Tongue (tissue), 2 donors: ENCODE measurements around the gene C1orf146. TPM values are rescaled to one million over a fixed set of nuclear protein-coding genes. Genes with fewer than 3 reads are reported as not detected.
"Not testable (repeated sequence)": the region's sequence is repeated elsewhere in the genome, so short reads cannot be mapped to it uniquely, and the experiment has no call there.

Source experiments
- DNase-seq: peaks from one replicate; pipeline ENCODE4 v3.0.0-alpha.2; 2015
- total RNA-seq: library from RNA; depleted of rRNA; stranded (reverse); fragments of >200 nt; gene quantifications from one replicate; pipeline ENCODE4 v1.2.3, GENCODE V29; 2014

C1orf146 gene, protein sequence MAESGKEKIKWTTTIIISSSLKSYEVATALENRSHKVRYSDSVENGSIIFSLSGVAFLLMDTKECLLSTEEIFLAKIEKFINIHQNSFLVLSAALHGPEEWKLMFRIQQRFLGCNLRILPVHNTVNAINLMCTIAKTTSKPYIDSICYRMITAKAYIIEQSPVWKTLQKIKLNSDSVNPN
- total RNA-seq: not detected

DNA sequence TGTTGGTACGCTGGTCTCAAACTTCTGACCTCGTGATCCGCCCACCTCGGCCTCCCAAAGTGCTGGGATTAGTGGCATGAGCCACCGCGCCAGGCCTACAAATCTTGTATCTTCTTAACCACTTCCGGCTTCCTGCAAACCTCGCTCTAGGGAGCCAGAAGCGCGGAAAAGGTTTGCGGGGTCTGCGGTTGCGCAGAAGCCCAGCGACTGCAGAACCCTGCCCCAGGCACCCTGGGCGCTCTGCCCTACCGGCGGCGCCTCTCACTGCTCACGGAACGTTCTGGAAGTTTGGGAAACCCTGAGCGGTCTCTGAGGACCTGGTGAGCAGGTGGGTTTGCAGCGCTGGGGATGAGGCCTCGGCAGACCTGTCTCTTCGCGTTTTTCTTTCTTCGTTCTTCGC, at the start of gene C1orf146:
TSS of gene C1orf146 (plus strand) at position 195 of the 400 bp plus-strand sequence. CDS start 13,506 bp downstream, outside the sequence.
- no peak for DNase-seq

DNA sequence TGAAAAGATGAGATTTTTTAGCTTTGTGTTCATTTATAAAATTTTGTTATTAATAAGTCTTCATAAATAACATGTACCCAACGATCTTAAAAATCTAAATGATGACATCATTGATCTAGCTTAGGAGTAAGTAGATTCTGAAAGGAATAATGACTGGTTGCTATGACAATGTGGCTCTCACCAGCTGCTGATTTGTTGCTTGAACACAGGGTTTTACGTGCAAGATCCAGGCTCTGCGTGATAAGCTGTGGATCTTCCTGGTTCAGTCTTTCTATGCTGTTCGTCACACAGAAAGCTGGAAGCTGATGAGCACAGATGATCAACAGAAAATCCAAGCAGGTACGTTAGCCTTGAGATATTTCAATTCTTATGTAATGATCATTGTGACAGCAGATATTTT, 49.1 kb upstream of the C1orf146 start:
- peak; percentile 14 for DNase-seq

DNA sequence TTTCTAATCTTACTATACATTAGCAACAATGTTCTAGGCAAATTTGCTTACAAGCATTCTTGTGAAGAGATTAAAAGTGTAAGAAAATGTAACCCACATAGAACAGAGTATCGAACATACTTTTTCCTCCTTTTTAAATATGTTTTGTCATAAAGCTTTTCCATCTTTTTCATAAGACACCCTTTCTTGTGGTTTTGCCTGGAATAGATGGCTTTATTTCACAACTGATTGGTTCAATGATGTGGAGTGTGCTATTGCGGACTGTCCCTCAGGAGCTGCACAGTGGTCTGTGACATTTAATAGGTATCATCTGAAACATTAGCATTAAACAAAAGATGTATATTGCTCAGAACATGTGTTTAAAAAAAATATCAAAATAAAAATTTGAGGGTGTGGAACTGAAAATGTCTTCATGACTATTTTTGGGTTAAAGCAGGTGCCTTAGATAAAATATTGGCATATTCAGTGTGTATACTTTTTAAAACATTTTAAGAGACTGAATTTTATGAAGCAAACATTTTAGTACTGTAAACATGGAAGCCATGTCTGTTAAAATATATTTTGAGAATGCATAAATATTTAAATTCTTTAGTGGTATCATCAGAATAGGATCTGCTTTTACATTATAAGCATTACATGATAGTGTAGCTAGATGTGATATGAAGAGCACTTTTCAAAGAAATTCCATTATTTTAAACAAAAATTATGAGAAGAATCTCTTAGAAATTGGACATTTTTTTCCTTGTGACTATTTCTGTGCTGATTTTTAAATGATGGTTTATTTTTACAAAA, 48.3 kb upstream of the C1orf146 start:
- DNase-seq: no peak

DNA sequence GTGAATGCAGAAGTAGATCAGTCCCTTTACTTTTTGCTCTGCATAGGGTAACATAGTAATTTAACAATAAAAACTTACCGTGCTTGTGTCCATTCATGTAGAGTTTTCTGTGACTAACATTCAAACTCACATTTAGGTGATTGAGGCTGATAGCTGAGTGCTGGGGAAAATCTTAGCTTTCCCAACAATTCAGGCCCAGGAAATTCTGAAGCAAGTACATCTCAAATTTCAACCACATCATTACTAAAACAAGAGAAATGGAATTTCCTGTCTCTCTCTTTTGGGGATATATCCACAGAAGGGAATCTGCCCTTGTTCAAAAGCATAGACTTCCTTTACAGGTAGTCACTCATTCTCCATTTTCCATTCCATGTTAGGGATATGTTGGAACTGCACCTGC, 33.1 kb upstream of the C1orf146 start:
- DNase-seq: no peak

DNA sequence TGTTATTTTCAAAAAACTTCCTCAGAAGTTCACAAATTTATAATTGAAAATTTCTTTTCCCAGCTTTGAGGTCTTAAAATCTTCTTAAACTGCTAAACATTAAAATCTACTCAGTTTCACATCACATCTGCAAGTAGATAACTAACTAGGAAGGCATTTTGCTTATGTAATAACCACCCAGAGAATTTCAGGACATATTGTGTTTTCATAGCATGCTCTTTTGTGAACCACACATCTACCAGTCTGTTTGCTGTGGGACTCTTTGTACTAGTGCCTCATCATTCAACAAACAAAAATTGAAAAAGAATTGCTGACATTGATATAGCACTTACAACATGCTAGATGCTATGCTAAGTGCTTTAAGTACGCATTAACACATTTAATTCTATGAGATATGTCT, 31.6 kb upstream of the C1orf146 start:
- DNase-seq: no peak

DNA sequence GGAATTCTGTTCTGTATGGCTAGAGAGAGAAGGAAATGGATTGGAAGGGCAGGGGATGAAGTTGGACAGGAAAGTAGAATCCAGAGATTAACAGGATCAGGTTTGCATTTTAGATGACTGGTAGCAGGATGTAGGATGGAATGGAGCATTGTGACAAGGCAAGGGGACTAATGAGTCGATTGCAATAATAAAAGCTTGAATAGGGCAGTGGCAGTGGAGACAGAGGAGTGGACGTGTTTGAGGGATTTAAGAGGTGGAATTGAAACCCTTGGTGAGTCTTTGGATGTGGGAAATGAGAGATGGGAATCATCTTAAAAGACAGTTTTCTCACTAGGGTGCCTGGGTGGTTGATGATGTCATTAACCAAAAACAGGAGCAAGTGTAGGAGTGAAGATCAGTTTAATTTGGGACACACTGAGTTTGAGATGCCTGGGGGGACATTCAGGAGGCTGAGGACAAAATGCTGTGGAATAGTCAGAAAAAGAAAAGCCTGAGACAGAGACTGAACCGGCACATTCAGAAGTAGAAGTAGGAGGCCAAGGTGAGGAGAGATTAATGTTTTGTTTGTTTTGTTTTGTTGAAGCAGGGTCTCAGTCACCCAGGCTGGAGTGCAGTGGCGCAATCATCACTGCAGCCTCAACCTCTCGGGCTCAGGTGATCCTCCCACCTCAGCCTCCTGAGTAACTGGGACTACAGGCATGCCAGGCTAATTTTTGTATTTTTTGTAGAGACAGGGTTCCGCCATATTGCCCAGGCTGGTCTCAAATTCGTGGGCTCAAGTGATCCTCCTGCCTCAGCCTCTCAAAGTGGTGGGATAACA, 29.1 kb upstream of the C1orf146 start:
- no peak for DNase-seq

DNA sequence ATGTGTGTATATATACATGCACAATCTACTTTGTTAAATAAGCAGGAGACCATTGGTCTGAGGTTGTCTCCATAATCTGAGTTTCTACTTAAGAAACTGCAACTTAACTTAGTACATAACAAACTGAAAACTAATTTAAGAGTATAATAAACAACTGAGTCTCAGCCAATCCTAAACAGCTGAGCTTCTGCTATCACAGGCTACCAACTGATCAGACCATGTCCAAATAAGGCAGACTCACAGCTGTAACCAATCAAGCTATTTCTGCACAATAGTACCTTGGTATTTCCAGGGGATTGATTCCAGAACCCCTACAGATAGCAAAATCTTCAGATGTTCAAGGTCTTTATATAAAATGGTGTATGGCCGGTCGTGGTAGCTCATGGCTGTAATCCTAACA, 26.0 kb upstream of the C1orf146 start:
- no peak for DNase-seq

DNA sequence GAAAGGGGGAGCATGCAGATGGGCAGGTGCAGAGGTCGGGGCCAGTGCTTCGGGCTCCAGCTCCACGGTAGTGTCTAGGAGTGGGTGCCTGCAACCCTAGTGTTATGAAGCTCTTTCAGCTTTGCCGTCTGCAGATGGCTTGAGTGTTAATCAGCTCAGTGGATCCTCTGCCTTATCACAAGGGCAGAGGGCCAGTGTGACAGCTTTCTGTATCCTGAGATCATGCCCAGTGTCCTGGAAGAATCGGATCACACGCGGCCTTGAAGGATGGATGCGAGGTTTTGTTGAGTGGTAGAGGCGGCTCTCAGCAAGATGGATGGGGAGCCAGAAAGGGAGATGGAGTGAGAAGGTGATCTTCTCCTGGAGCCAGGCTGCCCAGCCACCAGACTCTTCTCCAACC, 25.5 kb upstream of the C1orf146 start:
- no peak for DNase-seq

DNA sequence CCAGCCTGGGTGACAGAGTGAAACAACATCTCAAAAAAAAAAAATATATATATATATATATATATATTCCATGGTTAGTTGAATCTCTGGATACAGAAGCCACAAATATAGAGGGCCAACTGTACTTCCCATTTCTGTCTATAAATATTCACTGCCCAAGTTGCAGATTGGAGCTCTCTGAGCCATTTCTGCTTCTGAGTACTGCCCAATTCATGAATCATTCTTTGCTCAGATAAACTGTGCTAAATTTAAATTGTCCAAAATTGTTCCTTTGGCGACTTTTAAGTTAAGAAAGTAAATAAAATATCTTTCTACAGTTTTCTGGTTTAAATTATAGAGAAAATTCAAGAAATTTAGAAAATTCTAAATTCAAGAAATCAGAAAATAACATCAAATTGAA, 23.2 kb upstream of the C1orf146 start:
- no peak for DNase-seq

DNA sequence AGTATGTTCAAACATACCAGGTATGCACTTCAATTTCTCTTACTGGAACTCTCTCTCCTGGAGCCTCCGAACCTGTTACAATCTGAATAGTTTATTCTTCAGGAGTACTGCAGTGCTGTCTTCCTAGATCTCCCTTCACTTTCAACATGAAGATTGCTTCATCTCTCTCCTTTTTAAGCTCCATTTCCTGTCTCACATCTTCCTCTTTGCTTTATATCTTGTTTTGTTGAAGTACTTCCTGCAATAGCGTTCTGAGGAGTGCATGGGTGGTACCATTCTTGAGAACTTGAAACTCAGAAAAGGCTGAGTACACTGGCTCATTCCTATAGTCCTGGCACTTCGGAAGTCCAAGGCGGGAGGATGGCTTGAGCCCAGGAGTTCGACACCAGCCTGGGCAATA, 15.7 kb upstream of the C1orf146 start:
- no peak for DNase-seq

DNA sequence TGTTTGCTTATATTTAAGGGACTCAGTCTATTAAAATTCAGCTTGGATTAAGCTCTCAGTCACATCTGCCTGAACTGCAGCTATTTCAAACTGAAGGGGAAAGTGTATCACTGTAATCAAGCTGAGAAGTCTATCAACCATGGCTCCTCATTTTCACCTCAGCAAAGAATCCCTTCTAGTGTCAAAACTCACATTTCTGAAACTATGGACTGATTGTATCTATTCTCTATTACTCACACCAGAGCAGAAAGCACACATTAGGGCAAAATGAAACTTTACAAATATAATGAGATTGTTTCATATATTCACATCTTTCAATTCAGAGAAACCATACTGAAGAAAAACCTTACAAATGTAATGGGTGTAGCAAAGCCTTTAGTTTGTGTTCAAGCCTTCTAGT, 14.6 kb upstream of the C1orf146 start:
- no peak for DNase-seq

DNA sequence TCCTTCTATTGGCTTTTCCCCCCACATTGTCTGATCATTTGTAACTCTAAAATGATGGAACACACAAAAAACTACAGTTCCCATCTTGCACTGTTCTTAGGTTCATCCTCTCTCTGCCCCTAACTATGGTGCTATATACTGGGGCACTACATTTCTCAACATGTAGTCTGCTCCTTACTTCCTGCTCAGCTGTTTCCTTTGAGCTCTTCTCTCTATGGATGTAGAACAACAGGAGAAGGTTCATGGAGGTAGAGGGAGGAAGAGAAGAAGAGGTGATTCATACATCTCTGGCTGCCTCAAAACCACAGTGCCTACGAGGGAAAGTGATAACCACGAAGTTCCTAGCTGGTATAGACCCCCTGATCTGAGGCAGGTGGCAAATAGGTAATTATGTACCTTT, 7.0 kb upstream of the C1orf146 start:
- no peak for DNase-seq

DNA sequence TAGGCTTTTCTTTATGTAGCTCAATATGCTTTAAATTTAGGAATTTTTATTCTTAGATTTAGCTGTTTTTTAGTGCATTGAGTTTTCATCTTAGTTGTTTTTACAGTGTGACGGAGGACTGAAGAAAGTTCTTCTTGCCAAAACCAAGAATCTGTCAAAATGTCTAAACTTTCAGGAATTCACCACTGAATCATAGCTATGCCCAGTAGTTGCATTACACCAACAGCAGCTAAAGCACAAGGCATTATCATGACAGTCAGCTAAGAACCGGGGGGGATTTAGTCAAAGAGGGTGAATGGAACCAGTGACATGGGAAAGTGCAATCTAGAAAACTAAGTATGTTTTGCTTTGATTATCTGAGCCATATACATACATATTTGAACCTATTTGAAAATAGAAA, 6.5 kb upstream of the C1orf146 start:
- no peak for DNase-seq

DNA sequence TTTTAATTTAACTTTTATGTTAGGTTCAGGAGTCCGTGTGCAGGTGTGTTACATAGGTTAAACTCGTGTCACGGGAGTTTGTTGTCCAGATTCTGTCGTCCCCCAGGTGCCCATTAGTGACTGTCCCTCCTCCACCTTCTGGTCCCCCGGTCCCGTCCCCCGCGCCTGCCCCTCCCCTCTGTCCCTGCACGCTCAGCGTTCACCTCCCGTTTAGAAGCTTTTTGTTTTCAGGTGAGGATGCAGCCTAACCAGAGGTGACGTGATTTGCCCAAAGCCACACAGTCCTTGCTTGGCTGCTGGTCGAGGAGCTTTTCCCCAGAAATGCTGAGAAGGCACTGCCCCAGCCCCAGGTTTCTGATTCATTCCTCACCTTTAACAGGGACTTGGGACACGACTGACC, 844 bp downstream of the C1orf146 start:
- no peak for DNase-seq

DNA sequence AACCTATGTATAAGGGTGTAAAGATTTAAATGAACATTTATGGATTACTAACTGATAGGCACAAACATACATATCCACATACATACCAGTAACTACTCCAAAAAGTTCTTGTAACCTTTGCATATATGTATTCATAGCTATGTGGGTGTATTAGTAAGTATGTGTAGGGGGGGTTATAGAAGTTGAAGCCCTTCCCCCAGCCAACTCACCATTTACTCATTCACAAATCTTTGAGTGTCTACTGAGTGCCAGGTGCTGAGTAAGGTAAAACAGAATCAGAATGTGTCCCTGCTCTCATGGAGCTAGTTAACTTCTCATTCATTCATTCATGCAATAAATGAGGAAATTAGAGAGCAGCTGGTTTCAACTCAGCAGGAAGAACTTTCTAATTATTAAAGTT, 1.3 kb downstream of the C1orf146 start:
- no peak for DNase-seq

DNA sequence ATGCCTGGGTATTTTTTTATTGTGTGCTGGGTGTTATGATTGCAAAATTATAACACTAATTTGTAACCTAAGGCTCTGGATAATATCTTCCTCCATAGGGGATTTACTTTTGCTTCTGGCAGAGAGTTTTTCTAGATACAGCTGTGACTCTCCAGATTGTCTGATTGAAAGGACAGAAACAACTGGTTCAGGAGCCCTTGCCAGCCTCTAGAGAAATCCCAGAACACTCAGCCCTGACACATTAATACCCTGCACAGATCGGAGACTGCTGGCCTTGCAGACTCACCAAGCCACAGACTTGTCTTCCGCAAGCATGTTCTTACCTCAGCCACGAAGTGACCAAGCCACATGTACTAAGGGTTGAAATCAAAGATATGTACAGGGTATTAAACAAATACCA, 10.7 kb downstream of the C1orf146 start:
- DNase-seq: peak; percentile 24

DNA sequence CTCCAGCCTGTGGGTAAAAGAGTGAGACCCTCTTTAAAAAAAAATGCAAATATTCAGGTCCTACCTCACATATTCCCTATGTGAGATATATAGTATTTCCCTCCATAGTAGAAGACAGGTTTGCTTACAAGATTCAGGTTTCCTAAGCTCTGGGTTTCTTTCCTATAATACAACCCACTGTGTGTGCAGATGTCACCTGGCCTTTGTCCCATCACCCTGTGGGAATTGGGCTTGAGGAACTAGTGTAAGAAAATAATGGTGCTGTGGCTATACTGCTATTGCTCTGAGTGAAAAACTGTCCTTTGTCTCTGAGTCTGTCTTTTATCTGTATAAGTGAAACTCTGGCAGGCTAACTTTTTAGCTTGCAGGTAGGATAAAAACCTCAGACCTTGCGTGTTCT, 13.0 kb downstream of the C1orf146 start:
- DNase-seq: no peak

DNA sequence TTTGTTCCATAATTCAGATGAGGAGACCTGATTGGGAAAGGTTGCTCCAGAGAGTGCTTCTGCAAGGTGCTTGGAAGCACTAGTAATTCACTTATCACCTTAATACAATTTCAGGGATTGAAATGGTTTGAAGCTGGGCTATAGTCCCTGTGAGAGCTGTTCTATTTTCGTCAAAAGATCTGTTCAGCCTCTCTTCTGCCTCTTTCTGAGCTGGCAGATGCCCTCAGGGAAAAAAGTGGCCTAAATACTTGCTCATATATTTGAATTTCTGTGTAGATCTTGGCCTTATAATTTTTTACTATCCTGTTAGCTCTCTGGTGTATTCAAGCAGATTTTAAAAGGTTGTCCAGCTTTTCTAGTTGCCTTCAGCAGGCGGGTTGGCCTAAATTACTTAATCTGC, 22.3 kb downstream of the C1orf146 start:
- DNase-seq: no peak

DNA sequence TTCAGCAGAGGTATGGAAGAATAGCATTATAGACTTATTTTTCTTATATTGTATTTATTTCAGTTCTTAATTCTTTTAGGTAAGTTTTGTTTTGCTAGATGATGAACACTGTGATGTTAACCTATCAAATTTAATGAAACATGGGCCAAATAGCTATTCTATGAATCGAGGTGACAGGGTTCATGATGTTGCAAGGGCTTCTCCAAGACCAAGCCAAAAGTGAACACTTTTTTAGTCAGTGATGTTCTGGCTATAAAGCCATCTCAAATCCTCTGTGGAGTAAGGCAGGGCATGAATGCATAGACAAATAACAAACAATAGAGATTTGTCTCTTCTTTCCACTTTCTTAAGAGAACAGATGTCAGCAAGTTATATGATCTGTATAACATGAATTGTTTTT, 26.7 kb downstream of the C1orf146 start:
- no peak for DNase-seq

DNA sequence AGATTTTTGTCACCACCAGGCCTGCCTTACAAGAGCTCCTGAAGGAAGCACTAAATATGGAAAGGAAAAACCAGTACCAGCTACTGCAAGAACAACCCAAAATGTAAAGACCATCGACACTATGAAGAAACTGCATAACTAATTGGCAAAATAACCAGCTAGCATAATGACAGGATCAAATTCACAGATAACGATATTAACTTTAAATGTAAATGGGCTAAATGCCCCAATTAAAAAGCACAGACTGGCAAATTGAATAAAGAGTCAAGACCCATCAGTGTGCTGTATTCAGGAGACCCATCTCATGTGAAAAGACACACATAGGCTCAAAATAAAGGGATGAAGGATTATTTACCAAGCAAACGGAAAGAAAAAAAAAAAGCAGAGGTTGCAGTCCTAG, 37.0 kb downstream of the C1orf146 start:
- not testable (repeated sequence) for DNase-seq

DNA sequence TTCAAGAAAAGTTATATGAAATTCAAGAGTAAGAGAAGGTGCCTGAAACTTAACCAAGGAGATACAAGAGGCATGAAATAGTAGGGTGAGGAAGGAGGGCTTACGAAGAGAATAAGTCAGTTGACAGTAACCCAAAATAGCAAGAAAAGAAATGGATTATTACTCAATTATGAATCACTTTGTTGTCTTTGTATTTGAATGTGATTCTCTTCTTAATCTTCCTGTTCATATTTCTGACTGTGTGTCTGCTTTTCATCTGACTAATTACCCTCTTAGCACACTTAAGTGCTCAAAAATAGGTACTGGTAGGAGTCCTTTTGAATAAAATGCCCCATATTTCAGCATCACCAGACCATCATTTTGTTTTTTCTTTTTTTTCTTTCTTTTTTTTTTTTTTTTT, 41.6 kb downstream of the C1orf146 start:
- no peak for DNase-seq

DNA sequence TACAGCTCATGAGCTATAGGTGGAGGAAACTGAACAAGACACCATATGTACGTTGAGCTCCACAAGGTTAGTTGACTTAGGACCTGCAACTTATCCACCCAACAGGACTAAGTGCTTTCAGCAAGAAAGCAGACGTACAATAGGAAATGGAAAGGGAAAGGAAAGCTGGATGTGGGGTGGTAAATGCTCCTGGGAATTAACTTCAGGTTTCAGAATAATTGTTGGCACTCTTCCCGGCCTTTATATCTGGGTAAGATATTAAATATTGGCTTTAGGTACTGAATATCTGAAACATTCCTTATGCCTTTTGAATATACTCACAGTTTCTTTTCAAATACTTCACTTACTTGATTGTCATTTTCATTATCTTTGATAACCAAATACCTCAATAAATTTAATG, 44.8 kb downstream of the C1orf146 start:
- no peak for DNase-seq

DNA sequence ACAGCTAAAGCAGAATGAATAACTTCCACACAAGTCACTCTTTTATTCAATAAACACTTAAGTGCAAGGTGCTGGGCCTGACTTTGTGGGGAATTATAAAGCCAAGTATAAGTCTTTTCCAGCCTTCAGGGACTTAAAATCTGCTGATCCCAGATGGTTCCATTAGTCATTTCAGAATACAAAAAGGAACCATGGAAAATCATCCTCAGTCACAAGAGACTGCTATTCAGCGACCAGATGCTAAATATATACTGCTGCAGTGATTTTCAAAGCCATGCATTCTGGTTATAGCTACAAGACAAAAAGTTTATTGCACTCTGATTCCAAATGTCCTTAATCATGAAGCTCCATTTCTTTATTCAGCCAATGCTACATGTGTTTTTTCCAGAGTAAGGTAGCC, 55.3 kb downstream of the C1orf146 start:
- no peak for DNase-seq
